HEK293T (cell line): ENCODE data around the gene ZNF91.
"Not testable (repeated sequence)": the region's sequence is repeated elsewhere in the genome, so short reads cannot be mapped to it uniquely, and the experiment has no call there.

Experiments used
- CTCF ChIA-PET: fragments of 350-600 bp; formaldehyde crosslinking; extraction: SDS; loops from one replicate; lab custom pipeline; 2021; ENCODE audit warnings: antibody characterized with exemption, inconsistent platforms; lab: Yijun Ruan, JAX
- POLR2A ChIA-PET: fragments of 350-600 bp; formaldehyde crosslinking; extraction: SDS; loops from one replicate; lab custom pipeline; 2020; ENCODE audit warnings: antibody characterized with exemption, inconsistent platforms; lab: Yijun Ruan, JAX
- DNase-seq: peaks from one replicate; pipeline ENCODE4 v3.0.0; 2012; ENCODE audit warnings: mixed read lengths; ENCODE audit errors: extremely low spot score
- ARNT ChIP-seq: fragments of 450-650 bp; IDR thresholded peaks from 2 replicates; pipeline ENCODE4 v1.6.1; 2017; ENCODE audit warnings: mild to moderate bottlenecking
- BHLHE40 ChIP-seq: fragments of 450-650 bp; IDR thresholded peaks from 2 replicates; pipeline ENCODE4 v1.6.1; 2016; ENCODE audit warnings: mild to moderate bottlenecking, moderate library complexity, borderline replicate concordance
- CTBP1 ChIP-seq: fragments of 450-650 bp; IDR thresholded peaks from 2 replicates; pipeline ENCODE4 v1.6.1; 2016; ENCODE audit warnings: borderline replicate concordance
- ELF4 ChIP-seq: fragments of 450-650 bp; IDR thresholded peaks from 2 replicates; pipeline ENCODE4 v1.6.1; 2017; ENCODE audit warnings: antibody characterized with exemption
- FOXA1 ChIP-seq: fragments of 450-650 bp; IDR thresholded peaks from 2 replicates; pipeline ENCODE4 v1.6.1; 2016; ENCODE audit warnings: mild to moderate bottlenecking
- FOXK2 ChIP-seq: fragments of 450-650 bp; IDR thresholded peaks from 2 replicates; pipeline ENCODE4 v1.6.1; 2016; ENCODE audit warnings: mild to moderate bottlenecking
- FOXM1 ChIP-seq: fragments of 450-650 bp; IDR thresholded peaks from 2 replicates; pipeline ENCODE4 v1.6.1; 2017; ENCODE audit warnings: mild to moderate bottlenecking, borderline replicate concordance
- HDGF ChIP-seq: fragments of 450-650 bp; IDR thresholded peaks from 2 replicates; pipeline ENCODE4 v1.6.1; 2017; ENCODE audit warnings: antibody characterized with exemption, borderline replicate concordance
- L3MBTL2 ChIP-seq: fragments of 450-650 bp; conservative IDR thresholded peaks from 2 replicates; pipeline ENCODE4 v1.6.1; 2016; ENCODE audit warnings: mild to moderate bottlenecking
- LEF1 ChIP-seq: fragments of 450-650 bp; IDR thresholded peaks from 2 replicates; pipeline ENCODE4 v1.6.1; 2017; ENCODE audit warnings: mild to moderate bottlenecking, borderline replicate concordance
- NFRKB ChIP-seq: fragments of 450-650 bp; IDR thresholded peaks from 2 replicates; pipeline ENCODE4 v1.6.1; 2016; ENCODE audit warnings: mild to moderate bottlenecking, moderate library complexity
- PKNOX1 ChIP-seq: fragments of 450-650 bp; IDR thresholded peaks from 2 replicates; pipeline ENCODE4 v1.6.1; 2016
- SP1 ChIP-seq: fragments of 450-650 bp; IDR thresholded peaks from 2 replicates; pipeline ENCODE4 v1.6.1; 2017
- SUZ12 ChIP-seq: fragments of 450-650 bp; IDR thresholded peaks from 2 replicates; pipeline ENCODE4 v1.6.1; 2016; ENCODE audit warnings: mild to moderate bottlenecking
- TARDBP ChIP-seq: fragments of 450-650 bp; IDR thresholded peaks from 2 replicates; pipeline ENCODE4 v1.6.1; 2016
- ZNF384 ChIP-seq: fragments of 450-650 bp; IDR thresholded peaks from 2 replicates; pipeline ENCODE4 v1.6.1; 2016

Gene ZNF91

GRCh38 chr19:23321953-23322549, 73.2 kb downstream of the ZNF91 start:
- no peak for DNase-seq
- ChIA-PET CTCF (no interaction called here), POLR2A (no interaction called here)
- TF ChIP-seq L3MBTL2 = no peak

GRCh38 chr19:23321403-23321802, 73.9 kb downstream of the ZNF91 start:
- POLR2A ChIA-PET, DNase-seq, CTCF ChIA-PET: not testable (repeated sequence)

- CTCF ChIA-PET, DNase-seq, POLR2A ChIA-PET: not testable (repeated sequence)
Observed at GRCh38 chr19:23319571-23319970, 75.7 kb downstream of the ZNF91 start.

- DNase-seq, POLR2A ChIA-PET, CTCF ChIA-PET: not testable (repeated sequence)
Observed at GRCh38 chr19:23318941-23319340, 76.3 kb downstream of the ZNF91 start.

GRCh38 chr19:23318143-23318542, 77.1 kb downstream of the ZNF91 start:
- ChIA-PET CTCF (no interaction called here), POLR2A (no interaction called here)
- DNase-seq = no peak
- TF ChIP-seq CTBP1 (no peak), LEF1 (no peak), PKNOX1 (no peak), FOXM1 (no peak), TARDBP (no peak), FOXK2 (no peak), SP1 (no peak), FOXA1 (no peak), ARNT (no peak), HDGF (no peak), NFRKB (no peak), BHLHE40 (no peak), L3MBTL2 (no peak), SUZ12 (no peak), ELF4 (no peak), ZNF384 (no peak)

- POLR2A ChIA-PET = no interaction called here
- TF ChIP-seq BHLHE40 (no peak), FOXM1 (no peak)
- CTCF ChIA-PET = no interaction called here
- no peak for DNase-seq
Observed at GRCh38 chr19:23315286-23315685, 80.0 kb downstream of the ZNF91 start.

GRCh38 chr19:23314505-23315251, 80.6 kb downstream of the ZNF91 start:
- POLR2A ChIA-PET = no interaction called here
- no peak for TF ChIP-seq FOXA1
- TF ChIP-seq L3MBTL2 = no peak
- no peak for TF ChIP-seq HDGF
- TF ChIP-seq CTBP1 = no peak
- no peak for TF ChIP-seq TARDBP
- TF ChIP-seq ARNT = no peak
- no peak for TF ChIP-seq FOXM1
- TF ChIP-seq BHLHE40 = no peak
- no peak for TF ChIP-seq SUZ12
- no peak for TF ChIP-seq NFRKB
- no peak for TF ChIP-seq FOXK2
- TF ChIP-seq SP1 = no peak
- TF ChIP-seq ZNF384 = no peak
- no peak for TF ChIP-seq PKNOX1
- no peak for TF ChIP-seq LEF1
- TF ChIP-seq ELF4 = no peak
- CTCF ChIA-PET = no interaction called here
- DNase-seq = no peak

- ChIA-PET CTCF (no interaction called here), POLR2A (no interaction called here)
- TF ChIP-seq SUZ12 (no peak), ELF4 (no peak), ARNT (no peak), PKNOX1 (no peak), CTBP1 (no peak), L3MBTL2 (no peak), SP1 (no peak), LEF1 (no peak), BHLHE40 (no peak), FOXA1 (no peak), ZNF384 (no peak), NFRKB (no peak), FOXM1 (no peak), FOXK2 (no peak), TARDBP (no peak)
- no peak for DNase-seq
Observed at GRCh38 chr19:23313196-23313595, 82.1 kb downstream of the ZNF91 start.
